DND-41 (cell line): ENCODE measurements around the gene PATL1.

ENCODE experiments used
- ATAC-seq: fragments of 200-7000 bp; cut with Tn5 transposase; 3 replicates; pipeline ENCODE4 v1.9.1; 2021; ENCODE audit warnings: low read depth; ENCODE audit not compliant: insufficient read depth
- DNase-seq: peaks from one replicate; pipeline ENCODE4 v3.0.0-alpha.2; 2020
- H2AFZ ChIP-seq: 2 replicates; pipeline ENCODE4 v1.6.0; 2012; ENCODE audit warnings: low read depth, low read length
- H3K27ac ChIP-seq: 2 replicates; pipeline ENCODE4 v1.5.1; 2012; ENCODE audit warnings: low read length, inconsistent platforms
- H3K27me3 ChIP-seq: fragments of 200-600 bp; sonication (generic); 2 replicates; pipeline ENCODE4 v1.6.0; 2012; ENCODE audit warnings: low read length, mild to moderate bottlenecking, inconsistent platforms; ENCODE audit not compliant: insufficient read depth, poor library complexity
- H3K36me3 ChIP-seq: 2 replicates; pipeline ENCODE4 v1.5.1; 2012; ENCODE audit warnings: low read length, inconsistent platforms; ENCODE audit not compliant: insufficient read depth
- H3K4me1 ChIP-seq: 2 replicates; pipeline ENCODE4 v1.5.1; 2012; ENCODE audit warnings: mild to moderate bottlenecking, low read length; ENCODE audit not compliant: insufficient read depth
- H3K4me2 ChIP-seq: 2 replicates; pipeline ENCODE4 v1.6.0; 2012; ENCODE audit warnings: mild to moderate bottlenecking, moderate library complexity, low read length, inconsistent platforms; ENCODE audit not compliant: insufficient read depth
- H3K4me3 ChIP-seq, 2 experiments: fragments of 200-600 bp in 1 of 2; shearing (Covaris generic) in 1 of 2; 2 replicates each; pipeline ENCODE4 v1.5.1; 2012 to 2016; ENCODE audit warnings: inconsistent platforms in 2 of 2, low read length in 2 of 2, mild to moderate bottlenecking in 2 of 2, low read depth in 1 of 2, moderate library complexity in 1 of 2
- H3K79me2 ChIP-seq: 2 replicates; pipeline ENCODE4 v1.6.0; 2012; ENCODE audit warnings: low read length, inconsistent platforms; ENCODE audit not compliant: insufficient read depth
- H3K9ac ChIP-seq: 2 replicates; pipeline ENCODE4 v1.6.0; 2012; ENCODE audit warnings: low read depth, mild to moderate bottlenecking, inconsistent platforms, low read length, moderate library complexity
- H3K9me3 ChIP-seq: 2 replicates; pipeline ENCODE4 v1.5.1; 2012; ENCODE audit warnings: low read length, moderate library complexity, mild to moderate bottlenecking, inconsistent platforms; ENCODE audit not compliant: insufficient read depth, severe bottlenecking
- H4K20me1 ChIP-seq: 2 replicates; pipeline ENCODE4 v1.6.0; 2012; ENCODE audit warnings: low read length; ENCODE audit not compliant: insufficient read depth
- CTCF ChIP-seq: IDR thresholded peaks from 2 replicates; pipeline ENCODE4 v1.5.1; 2012; ENCODE audit warnings: borderline replicate concordance, low read length, moderate library complexity, mild to moderate bottlenecking; ENCODE audit not compliant: poor library complexity, severe bottlenecking; ENCODE audit errors: extremely low read depth
- EZH2 ChIP-seq: IDR thresholded peaks from 3 replicates; pipeline ENCODE4 v1.6.1; 2012; ENCODE audit warnings: borderline replicate concordance, low read depth, mild to moderate bottlenecking, moderate library complexity, low read length, inconsistent platforms; ENCODE audit not compliant: severe bottlenecking

Gene PATL1

GRCh38 chr11:59678118-59678812, 9.4 kb upstream of the PATL1 start:
- peak; percentile 3 for TF ChIP-seq CTCF
- TF ChIP-seq EZH2: no peak
- Histone ChIP-seq H3K4me2 (no peak overlapping the region), H3K36me3 (no peaks in the 10 kb centered on the region), H3K4me3 (no peak overlapping the region), H3K27ac (no peak overlapping the region), H3K79me2 (no peaks in the 10 kb centered on the region), H3K9ac (no peak overlapping the region), H4K20me1 (no peaks in the 10 kb centered on the region), H3K4me1 (no peaks in the 10 kb centered on the region), H3K9me3 (no peaks in the 10 kb centered on the region), H2AFZ (no peak overlapping the region), H3K27me3 (no peaks in the 10 kb centered on the region)
- ATAC-seq (no peak), DNase-seq (no peak)

- Histone ChIP-seq H3K36me3 (no peaks in the 10 kb centered on the region), H3K27ac (no peak overlapping the region), H3K79me2 (no peaks in the 10 kb centered on the region), H3K4me2 (no peak overlapping the region), H3K9me3 (no peaks in the 10 kb centered on the region), H2AFZ (no peak overlapping the region), H3K4me3 (no peak overlapping the region), H4K20me1 (no peaks in the 10 kb centered on the region), H3K4me1 (no peaks in the 10 kb centered on the region), H3K9ac (no peak overlapping the region), H3K27me3 (no peaks in the 10 kb centered on the region)
- DNase-seq (no peak), ATAC-seq (no peak)
- TF ChIP-seq EZH2: no peak
- no peak for TF ChIP-seq CTCF
Measured at GRCh38 chr11:59676205-59676604, 7.4 kb upstream of the PATL1 start.

DNA sequence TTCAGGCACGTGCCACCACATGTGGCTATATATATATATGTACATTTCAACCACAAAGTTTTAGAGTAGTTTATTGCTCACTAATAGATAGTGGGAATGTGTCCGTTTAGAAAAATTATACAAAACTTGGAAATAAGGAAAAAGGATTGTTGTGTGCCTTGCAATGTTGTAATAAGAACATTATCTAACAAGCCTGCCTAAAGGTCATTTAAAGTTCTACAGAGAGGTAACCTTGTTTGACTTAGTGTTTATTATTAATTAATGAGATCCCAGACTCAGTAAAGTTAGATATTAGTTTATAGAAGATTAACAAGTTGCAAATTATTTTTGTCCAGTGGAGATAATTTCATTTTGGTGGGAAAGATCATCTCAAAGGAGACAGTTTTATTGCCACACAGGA, 5.5 kb upstream of the PATL1 start:
- no peak overlapping the region for H3K9ac ChIP-seq
- no peak for DNase-seq
- no peak overlapping the region for H3K27ac ChIP-seq
- H2AFZ ChIP-seq: no peak overlapping the region
- peaks cover 6% of the 10 kb centered on the region for H3K79me2 ChIP-seq
- H3K9me3 ChIP-seq: no peaks in the 10 kb centered on the region
- no peak for TF ChIP-seq CTCF
- no peak for TF ChIP-seq EZH2
- H3K4me3 ChIP-seq: no peak overlapping the region
- no peak for ATAC-seq
- H3K36me3 ChIP-seq: no peaks in the 10 kb centered on the region
- H4K20me1 ChIP-seq: no peaks in the 10 kb centered on the region
- no peak overlapping the region for H3K4me2 ChIP-seq
- no peaks in the 10 kb centered on the region for H3K27me3 ChIP-seq
- H3K4me1 ChIP-seq: peaks cover 12% of the 10 kb centered on the region

DNA sequence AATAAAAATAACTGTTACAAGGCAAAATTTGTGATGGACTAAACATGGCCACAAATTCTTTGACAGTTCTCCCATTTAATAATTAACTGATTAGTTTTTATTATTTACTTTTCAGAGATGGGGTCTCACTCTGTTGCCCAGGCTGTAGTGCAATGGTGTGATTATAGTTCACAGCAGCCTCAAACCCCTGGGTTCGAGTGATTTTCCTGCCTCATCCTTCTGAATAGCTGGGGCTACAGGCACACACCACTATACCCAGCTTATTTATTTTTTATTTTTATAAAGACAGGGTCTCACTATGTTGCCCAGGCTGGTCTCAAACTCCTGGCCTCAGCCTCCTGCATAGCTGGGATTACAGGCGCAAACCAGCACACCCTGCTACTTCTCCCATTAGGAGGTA, 4.5 kb upstream of the PATL1 start:
- no peaks in the 10 kb centered on the region for H3K9me3 ChIP-seq

More for the DNA sequence above, 4.5 kb upstream of the PATL1 start:
- Histone ChIP-seq H3K79me2 (peaks cover 10% of the 10 kb centered on the region), H3K27me3 (no peaks in the 10 kb centered on the region), H3K4me2 (no peak overlapping the region), H3K36me3 (no peaks in the 10 kb centered on the region; the same call in 1 of the 2 replicates), H3K4me1 (peaks cover 13% of the 10 kb centered on the region), H3K9ac (no peak overlapping the region), H3K27ac (no peak overlapping the region), H2AFZ (no peak overlapping the region), H3K4me3 (no peak overlapping the region), H4K20me1 (no peaks in the 10 kb centered on the region)
- no peak for TF ChIP-seq EZH2
- TF ChIP-seq CTCF: no peak
- ATAC-seq: no peak
- no peak for DNase-seq
